ENCODE results near the gene SCYGR6. TPM values are rescaled to one million over a fixed set of nuclear protein-coding genes. Genes with fewer than 3 reads are reported as not detected.

SCYGR6 gene
- total and polyA plus RNA-seq, 2 of the 8 experiments (the other 6 are each of a cell fraction or from before 2014, with no cell fraction given): not detected

- TF ChIP-seq FOSL1 (IDR thresholded peaks at IDR 0.05; ENCODE audit: insufficient read depth, low read depth, low read length): no peak
Measured at GRCh38 chr2:227767830-227768229, 43.3 kb upstream of the SCYGR6 start (continued).

Measured in H1 (cell line).